GM20000 (cell line): ENCODE measurements around the gene EFCAB8.

Experiments
- DNase-seq: peaks from one replicate; pipeline ENCODE4 v3.0.0; 2012; ENCODE audit warnings: low spot score
- CTCF ChIP-seq: IDR thresholded peaks from 2 replicates; pipeline ENCODE4 v1.5.1; 2012; ENCODE audit warnings: mild to moderate bottlenecking, control low read depth; ENCODE audit errors: extremely low read depth, missing control alignments

Gene EFCAB8

GRCh38 chr20:32832664-32833063 is 26.1 kb upstream of the EFCAB8 start:
- no peak for DNase-seq
- no peak for TF ChIP-seq CTCF

GRCh38 chr20:32834972-32835371 is 23.8 kb upstream of the EFCAB8 start:
- no peak for DNase-seq

GRCh38 chr20:32837157-32837556 is 21.6 kb upstream of the EFCAB8 start:
- no peak for DNase-seq
- no peak for TF ChIP-seq CTCF

More at GRCh38 chr20:32834972-32835371, 23.8 kb upstream of the EFCAB8 start:
- no peak for TF ChIP-seq CTCF

GRCh38 chr20:32839227-32839981 is 19.3 kb upstream of the EFCAB8 start:
- TF ChIP-seq CTCF, result no peak
- no peak for DNase-seq

- DNase-seq, result no peak
- no peak for TF ChIP-seq CTCF
These were observed 18.8 kb upstream of the EFCAB8 start for GRCh38 chr20:32839982-32840285.

- no peak for TF ChIP-seq CTCF
- DNase-seq, result no peak
These were observed 17.5 kb upstream of the EFCAB8 start for GRCh38 chr20:32841174-32841573.

- no peak for DNase-seq
- no peak for TF ChIP-seq CTCF
These were observed 17.1 kb upstream of the EFCAB8 start for GRCh38 chr20:32841632-32842031.
